GM21360 (cell line): Measurements from ENCODE around the gene RNF4.
"Not testable (repeated sequence)": the region's sequence is repeated elsewhere in the genome, so short reads cannot be mapped to it uniquely, and the experiment has no call there.

Source experiments
- ATAC-seq: cut with Tn5 transposase; IDR thresholded peaks from one replicate; pipeline ENCODE4 v1.9.1; 2021; ENCODE audit warnings: mild to moderate bottlenecking, moderate library complexity; ENCODE audit not compliant: unreplicated experiment

Gene RNF4

GRCh38 chr4:2485956-2486355, 17.1 kb downstream of the RNF4 start:
- ATAC-seq: no peak

GRCh38 chr4:2486981-2487380, 18.1 kb downstream of the RNF4 start:
- ATAC-seq: no peak

DNA sequence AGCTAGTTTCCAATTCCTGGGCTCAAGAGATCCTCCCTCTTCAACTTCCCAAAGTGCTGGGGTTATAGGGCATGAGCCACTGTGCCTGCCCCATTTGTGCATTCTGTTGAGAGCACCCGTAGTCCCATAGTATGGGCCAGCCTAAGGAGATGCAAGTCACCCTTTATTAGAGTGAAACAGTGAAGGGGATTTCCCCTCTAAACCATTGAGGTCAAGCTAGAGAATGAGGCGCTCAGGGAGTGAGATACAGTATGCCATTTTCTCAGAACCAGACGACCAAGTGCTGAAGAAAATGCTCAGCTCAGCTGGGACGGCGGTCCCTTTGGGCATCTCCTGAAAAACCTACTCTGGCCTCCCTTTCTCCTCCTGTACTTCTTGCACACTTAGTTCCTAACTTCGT, 18.7 kb downstream of the RNF4 start:
- peak; percentile 43 for ATAC-seq

DNA sequence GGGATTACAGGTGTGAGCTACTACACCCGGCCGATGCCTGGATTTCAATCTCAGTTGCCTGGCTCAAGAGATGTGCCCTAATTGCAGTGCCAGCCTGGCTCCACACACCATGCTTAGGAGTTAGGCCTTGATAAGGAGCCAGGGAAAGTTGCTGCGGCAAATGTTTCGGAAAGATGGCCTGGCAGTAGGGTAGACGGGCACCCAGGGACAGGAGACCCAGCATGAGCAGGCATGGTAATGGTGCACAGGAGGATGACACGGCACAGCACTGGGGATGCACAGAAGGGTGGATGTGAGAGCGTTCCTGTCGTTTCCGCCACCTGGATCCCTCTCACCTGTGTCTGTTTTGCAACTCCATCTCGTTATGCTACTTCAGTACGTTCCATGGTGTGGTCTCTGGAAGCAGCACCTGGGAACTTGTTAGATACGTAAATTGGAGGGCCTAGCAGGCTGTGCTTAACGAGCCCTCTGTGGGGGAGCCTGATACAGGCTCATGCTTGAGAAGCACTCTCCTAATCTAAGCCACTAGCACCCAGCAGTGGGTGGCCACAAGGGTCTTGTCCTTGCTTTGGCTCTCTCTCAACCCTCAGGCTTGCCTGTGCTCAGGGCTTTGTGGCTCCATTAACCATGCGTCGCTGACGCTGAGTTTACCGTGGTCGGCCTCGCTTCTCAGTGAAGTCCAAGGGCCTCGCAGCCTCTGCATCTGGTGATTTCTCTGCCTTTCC, 20.3 kb downstream of the RNF4 start:
- no peak for ATAC-seq

- ATAC-seq: no peak
Observed at GRCh38 chr4:2489841-2490552, 21.1 kb downstream of the RNF4 start.

- ATAC-seq: no peak
Observed at GRCh38 chr4:2492970-2493369, 24.1 kb downstream of the RNF4 start.

GRCh38 chr4:2494992-2495391, 26.1 kb downstream of the RNF4 start:
- no peak for ATAC-seq

DNA sequence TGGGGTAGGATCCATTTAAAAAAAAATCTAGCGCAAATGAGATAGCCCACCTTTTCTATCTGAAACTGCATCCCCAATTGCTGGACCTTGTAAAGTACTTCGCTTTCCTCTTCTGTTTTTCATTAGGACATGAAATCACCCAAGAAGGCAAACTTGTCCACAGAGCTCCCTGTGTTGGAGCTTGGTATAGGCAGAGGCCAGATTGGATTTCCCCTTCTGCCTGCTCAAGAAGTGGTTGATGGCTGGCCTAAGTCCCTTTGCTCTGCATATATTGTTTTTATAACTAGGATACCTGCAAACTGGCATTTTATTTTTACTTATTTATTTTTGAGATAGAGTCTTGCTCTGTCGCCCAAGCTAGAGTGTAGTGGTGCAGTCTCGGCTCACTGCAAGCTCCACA, 28.4 kb downstream of the RNF4 start:
- ATAC-seq: no peak

DNA sequence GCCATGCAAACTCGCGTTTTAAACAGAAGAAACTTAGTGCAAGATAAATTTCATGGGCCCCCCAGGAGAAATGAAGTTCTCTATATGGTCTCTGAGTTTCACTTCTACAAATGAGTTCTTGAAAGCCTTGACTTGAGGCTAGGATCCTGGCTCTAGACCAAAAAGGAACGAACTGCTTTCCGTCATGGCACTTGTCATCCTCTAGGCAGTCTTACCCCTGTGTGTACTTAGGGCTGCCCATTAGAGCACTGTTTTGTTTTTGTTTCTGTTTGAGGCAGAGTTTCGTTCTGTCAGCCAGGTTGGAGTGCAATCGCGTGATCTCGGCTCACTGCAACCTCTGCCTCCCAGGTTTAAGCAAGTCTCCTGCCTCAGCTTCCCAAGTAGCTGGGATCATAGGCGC, 29.0 kb downstream of the RNF4 start:
- ATAC-seq: peak; percentile 89

GRCh38 chr4:2500547-2500946, 31.6 kb downstream of the RNF4 start:
- no peak for ATAC-seq

DNA sequence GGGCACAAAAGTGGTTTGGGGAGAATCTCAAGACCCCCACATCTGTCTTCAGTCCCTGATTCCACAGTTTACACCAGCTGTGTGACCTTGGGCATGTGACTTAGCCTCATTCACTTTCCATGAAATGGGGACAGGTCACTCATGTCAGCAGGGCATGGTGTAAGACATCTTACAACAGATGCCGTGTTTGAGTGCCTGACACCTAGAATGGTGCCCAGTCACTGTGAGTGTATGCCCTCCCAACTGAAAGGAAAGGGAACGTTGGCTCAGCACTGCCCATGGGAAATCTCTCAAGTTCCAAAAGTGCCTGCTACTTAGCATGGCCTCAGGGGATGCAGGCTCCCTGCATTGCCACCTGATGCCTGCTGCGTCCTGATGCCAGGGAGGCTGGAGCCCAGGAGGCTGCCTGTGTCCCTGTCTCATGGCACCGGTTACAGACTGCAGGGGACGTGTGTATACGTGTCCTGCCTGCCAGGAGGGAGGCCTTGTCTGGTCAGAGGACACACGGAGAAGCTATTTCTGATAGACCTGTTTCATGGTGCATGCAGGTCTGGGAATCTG, 32.2 kb downstream of the RNF4 start:
- ATAC-seq: no peak

- ATAC-seq: no peak
Observed at GRCh38 chr4:2503809-2504208, 34.9 kb downstream of the RNF4 start.

DNA sequence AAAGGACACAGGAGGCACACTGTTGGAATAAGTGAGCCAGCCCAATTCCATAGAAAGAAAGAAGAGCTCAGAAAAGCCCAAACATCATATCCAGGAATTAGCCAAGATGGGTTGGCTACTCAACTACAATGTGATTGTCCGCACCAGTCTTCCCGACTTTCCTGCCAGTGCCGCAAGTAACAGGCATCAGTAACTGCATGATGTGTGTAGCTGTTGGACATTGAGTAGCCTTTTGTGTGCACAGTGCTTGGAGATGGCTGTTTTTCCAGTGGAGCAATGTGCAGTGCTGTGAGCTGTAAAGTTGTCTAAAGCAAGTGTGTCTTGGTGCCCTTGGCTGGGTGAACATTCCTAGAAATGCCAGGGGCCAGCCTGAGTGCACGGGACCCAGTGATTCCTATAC, 38.4 kb downstream of the RNF4 start:
- ATAC-seq: no peak

DNA sequence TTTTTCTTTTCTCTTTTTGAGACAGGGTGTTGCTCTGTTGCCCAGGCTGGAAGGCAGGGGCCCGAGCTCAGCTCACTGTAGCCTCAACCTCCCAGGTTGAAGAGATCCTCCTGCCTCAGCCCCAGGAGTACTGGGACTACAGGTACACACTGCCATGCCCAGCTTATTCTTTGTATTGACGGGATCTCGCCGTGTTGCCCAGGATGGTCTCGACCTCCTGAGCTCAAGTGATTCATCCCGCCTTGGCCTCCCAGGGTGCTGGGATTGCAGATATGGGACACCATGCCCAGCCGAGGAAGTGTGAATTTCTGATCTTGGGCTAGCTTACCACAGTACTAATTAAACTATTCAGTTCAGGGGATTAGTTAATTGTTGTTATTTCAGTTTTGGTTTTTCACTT, 38.9 kb downstream of the RNF4 start:
- ATAC-seq: no peak

GRCh38 chr4:2510351-2511259, 41.7 kb downstream of the RNF4 start:
- ATAC-seq: no peak

DNA sequence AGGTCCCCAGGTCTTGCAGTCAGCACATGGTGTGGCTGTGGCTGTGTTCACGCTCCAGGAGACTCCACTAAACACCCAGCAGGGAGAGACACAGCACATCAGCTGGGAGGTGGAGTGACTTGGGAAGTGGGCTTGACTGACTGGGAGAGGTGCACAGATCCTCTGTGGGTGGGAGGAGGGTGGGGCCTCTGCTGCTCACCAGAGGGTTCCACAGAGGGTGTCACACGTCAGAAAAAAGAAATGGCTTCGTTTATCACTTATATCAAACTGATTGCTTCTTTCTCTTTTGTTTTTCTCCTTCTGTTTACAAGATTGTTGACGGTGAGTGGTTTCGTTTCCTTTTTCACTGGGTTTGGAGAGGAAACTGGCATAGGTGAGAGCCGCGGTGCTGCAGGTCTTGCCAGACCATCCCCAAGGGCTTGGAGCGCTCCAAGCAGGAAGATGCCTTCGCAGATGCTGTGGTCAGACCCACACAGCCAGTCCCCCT, 42.8 kb downstream of the RNF4 start:
- ATAC-seq: no peak

GRCh38 chr4:2512396-2513135, 43.7 kb downstream of the RNF4 start:
- no peak for ATAC-seq

DNA sequence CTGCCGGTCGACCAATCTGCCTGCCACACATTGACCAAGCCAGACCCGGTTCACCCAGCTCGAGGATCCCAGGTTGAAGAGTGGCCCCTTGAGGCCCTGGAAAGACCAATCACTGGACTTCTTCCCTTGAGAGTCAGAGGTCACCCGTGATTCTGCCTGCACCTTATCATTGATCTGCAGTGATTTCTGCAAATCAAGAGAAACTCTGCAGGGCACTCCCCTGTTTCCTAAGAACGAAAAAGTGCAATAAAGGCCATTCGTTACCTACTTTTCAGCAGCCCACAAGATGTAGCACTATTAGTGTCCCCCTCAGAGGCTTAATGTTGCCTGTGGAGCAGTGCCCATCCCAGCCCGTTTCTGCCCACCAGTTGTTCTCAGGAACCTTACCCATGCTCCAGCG, 45.3 kb downstream of the RNF4 start:
- not testable (repeated sequence) for ATAC-seq

DNA sequence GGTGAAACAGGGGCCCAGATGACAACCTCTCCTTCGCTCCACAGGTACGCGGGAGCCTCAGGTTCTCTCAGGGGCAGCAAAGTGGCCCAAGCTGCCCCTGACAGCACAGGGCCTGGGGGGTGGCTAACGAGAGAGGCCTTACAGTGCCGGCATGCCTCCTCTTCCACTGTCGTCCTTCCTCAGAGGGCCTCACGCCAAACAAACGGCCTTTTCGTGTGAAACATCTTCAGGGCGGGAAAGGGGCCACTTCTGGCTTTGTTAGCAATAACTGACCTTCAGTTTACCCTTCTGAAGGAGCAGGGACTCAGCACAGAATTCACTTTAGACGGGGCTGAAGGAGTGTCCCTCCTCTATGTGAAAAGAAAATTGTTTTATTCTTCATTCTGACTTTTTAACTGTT, 46.0 kb downstream of the RNF4 start:
- ATAC-seq: not testable (repeated sequence)

- no peak for ATAC-seq
Observed at GRCh38 chr4:2515830-2516550, 47.1 kb downstream of the RNF4 start.
